Lower lobe of right lung (tissue), 2 donors: ENCODE measurements around the gene SNAI1. TPM values are rescaled to one million over a fixed set of nuclear protein-coding genes. Genes with fewer than 3 reads are reported as not detected.

Experiments used
- ATAC-seq, 2 donors: fragments of 200-7000 bp; cut with Tn5 transposase; one replicate each; pipeline ENCODE4 v1.9.1; 2020 to 2022; ENCODE audit warnings: mild to moderate bottlenecking in 2 of 2, moderate library complexity in 2 of 2
- DNase-seq: peaks from one replicate; pipeline ENCODE4 v3.0.0-alpha.2; 2020
- H3K27ac ChIP-seq: fragments of 200-600 bp; one replicate; pipeline ENCODE4 v1.8.0; 2022
- H3K27me3 ChIP-seq: fragments of 200-600 bp; one replicate; pipeline ENCODE4 v1.8.0; 2022; ENCODE audit warnings: low read depth
- H3K36me3 ChIP-seq: fragments of 200-600 bp; one replicate; pipeline ENCODE4 v1.8.0; 2022; ENCODE audit warnings: mild to moderate bottlenecking
- H3K4me1 ChIP-seq: fragments of 200-600 bp; one replicate; pipeline ENCODE4 v1.8.0; 2022
- H3K4me3 ChIP-seq: fragments of 200-600 bp; one replicate; pipeline ENCODE4 v1.8.0; 2022; ENCODE audit warnings: mild to moderate bottlenecking
- H3K9me3 ChIP-seq: fragments of 200-600 bp; one replicate; pipeline ENCODE4 v1.8.0; 2022
- CTCF ChIP-seq: fragments of 200-600 bp; IDR thresholded peaks from one replicate; pipeline ENCODE4 v1.8.0; 2022; ENCODE audit warnings: antibody characterized with exemption, mild to moderate bottlenecking
- intact Hi-C: fragments of 100-400 bp; cut with DNase I; formaldehyde crosslinking; loops from one replicate; pipeline ENCODE4 v1.11.0; 2022
- total RNA-seq: library from RNA; stranded (reverse); fragmentation: NEBNext Ultra II Directional; extraction: Animal tissue kit (Norgen Biotek cat#: 25700); gene quantifications from one replicate; pipeline ENCODE4 v1.2.1, GENCODE V29; 2021
- donor health status: DM: no; HTN: yes; CAD: no; lungs with severe emphysema.

SNAI1 gene
- total RNA-seq, 1 donor from 2014 or later = 1.9 TPM

GRCh38 chr20:49978685-49979029, 4.1 kb upstream of the SNAI1 start:
- no peaks in the 10 kb centered on the region for H3K36me3 ChIP-seq
- ATAC-seq (no peak), DNase-seq (no peak)
- H3K27me3 ChIP-seq = no peaks in the 10 kb centered on the region
- H3K9me3 ChIP-seq = no peaks in the 10 kb centered on the region
- peaks cover 26% of the 10 kb centered on the region for H3K4me1 ChIP-seq
- intact Hi-C loops = loop anchor here (5.0 kb wide), 1 partner anchor 94 kb away; no protein-coding TSS in a partner anchor
- no peak overlapping the region for H3K4me3 ChIP-seq
- TF ChIP-seq CTCF = no peak
- no peak overlapping the region for H3K27ac ChIP-seq

GRCh38 chr20:49979030-49979832, 3.5 kb upstream of the SNAI1 start:
- no peaks in the 10 kb centered on the region for H3K9me3 ChIP-seq
- peaks cover 32% of the 10 kb centered on the region for H3K4me1 ChIP-seq
- ATAC-seq (peak; percentile 69 to 78), DNase-seq (peak; percentile 59)
- no peaks in the 10 kb centered on the region for H3K36me3 ChIP-seq
- TF ChIP-seq CTCF = peak; percentile 99
- H3K27me3 ChIP-seq = no peaks in the 10 kb centered on the region
- intact Hi-C loops = loop anchor here (5.0 kb wide), 1 partner anchor 93 kb away; no protein-coding TSS in a partner anchor
- H3K27ac ChIP-seq = no peak overlapping the region
- peak overlapping the region; percentile 34 for H3K4me3 ChIP-seq

GRCh38 chr20:49980140-49981008, 2.4 kb upstream of the SNAI1 start:
- Histone ChIP-seq H3K27ac (no peak overlapping the region), H3K27me3 (no peaks in the 10 kb centered on the region), H3K4me3 (no peak overlapping the region), H3K4me1 (peaks cover 41% of the 10 kb centered on the region), H3K36me3 (no peaks in the 10 kb centered on the region), H3K9me3 (no peaks in the 10 kb centered on the region)
- no peak for TF ChIP-seq CTCF
- ATAC-seq (no peak), DNase-seq (no peak)
- intact Hi-C loops = no loop called here

DNA sequence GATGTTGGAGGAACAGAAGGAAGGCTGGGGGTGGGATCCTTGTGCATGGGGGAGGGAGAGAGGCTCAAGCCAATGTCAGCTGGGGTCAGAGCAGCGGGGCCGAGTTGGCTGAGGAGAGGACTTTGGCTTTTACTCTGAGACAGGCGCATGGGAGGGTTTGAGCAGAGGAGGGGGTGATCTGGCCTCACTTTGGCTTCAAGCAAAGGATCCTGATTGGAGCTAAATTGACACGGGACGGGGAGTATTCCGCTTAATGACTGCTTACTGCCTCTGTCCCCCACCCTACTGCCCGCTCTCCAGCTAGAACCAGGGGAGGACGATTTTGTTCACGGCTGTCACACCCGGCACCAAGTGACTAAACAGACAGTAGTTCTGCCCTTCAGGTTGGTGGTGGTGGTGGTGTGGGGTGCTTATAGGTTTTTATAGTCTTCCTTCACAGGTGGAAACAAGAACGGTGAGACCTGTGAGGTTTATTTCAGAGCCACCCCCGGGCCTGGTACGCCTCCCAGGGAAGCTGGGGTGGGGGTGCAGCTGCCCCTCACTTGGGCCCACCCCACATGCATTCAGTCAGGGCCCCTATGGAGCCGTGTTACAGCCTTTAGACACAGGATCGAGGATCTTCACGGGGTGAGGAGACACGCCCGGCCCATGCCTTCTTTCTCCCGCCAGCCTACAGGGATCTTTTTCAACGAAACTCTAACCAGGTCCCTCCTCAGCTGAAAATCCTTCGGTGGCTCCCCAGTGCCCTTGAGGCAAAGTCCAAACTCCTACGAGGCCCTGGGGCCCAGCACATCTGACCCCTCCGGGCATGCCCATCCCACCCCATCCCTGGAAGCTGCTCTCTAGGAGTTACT, 1.3 kb upstream of the SNAI1 start:
- H3K36me3 ChIP-seq = no peaks in the 10 kb centered on the region
- peaks cover 47% of the 10 kb centered on the region for H3K4me1 ChIP-seq
- no peaks in the 10 kb centered on the region for H3K9me3 ChIP-seq
- no peak overlapping the region for H3K4me3 ChIP-seq
- no peaks in the 10 kb centered on the region for H3K27me3 ChIP-seq
- ATAC-seq (no peak), DNase-seq (no peak)
- no peak overlapping the region for H3K27ac ChIP-seq
- TF ChIP-seq CTCF = no peak
- intact Hi-C loops = no loop called here

DNA sequence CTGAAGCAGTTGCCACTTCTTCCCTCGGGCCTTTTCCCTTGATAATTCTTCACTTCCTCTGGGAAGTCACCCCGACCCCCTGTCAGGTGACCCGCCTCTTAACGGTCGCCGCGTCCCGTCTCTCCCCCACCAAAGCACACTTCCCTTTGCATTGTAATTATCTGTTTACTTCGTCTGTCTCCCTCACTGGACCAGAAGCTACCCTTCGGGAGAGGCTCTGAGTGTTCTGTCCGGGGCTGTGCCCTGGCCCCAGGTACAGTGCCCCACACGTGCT, 771 bp upstream of the SNAI1 start:
- H3K4me1 ChIP-seq = peaks cover 47% of the 10 kb centered on the region
- no peaks in the 10 kb centered on the region for H3K9me3 ChIP-seq
- no peaks in the 10 kb centered on the region for H3K36me3 ChIP-seq
- peak overlapping the region; percentile 72 for H3K27ac ChIP-seq
- intact Hi-C loops = no loop called here
- no peak for TF ChIP-seq CTCF
- H3K27me3 ChIP-seq = no peaks in the 10 kb centered on the region
- H3K4me3 ChIP-seq = peak overlapping the region; percentile 62
- no peak for ATAC-seq
- no peak for DNase-seq
